Ovary (tissue), 9 donors: ENCODE data around the gene DNAH3. TPM values are rescaled to one million over a fixed set of nuclear protein-coding genes. Genes with fewer than 3 reads are reported as not detected.

Experiments
- DNase-seq, 5 donors: peaks; one replicate each; pipeline ENCODE4 v3.0.0-alpha.2; 2019 to 2020
- H3K27ac ChIP-seq, 2 donors: fragments of 200-600 bp; one replicate each; pipeline versions ENCODE4 v1.5.1 to v1.8.0; 2019 to 2022
- H3K27me3 ChIP-seq: fragments of 200-600 bp; one replicate; pipeline ENCODE4 v1.8.0; 2022
- H3K36me3 ChIP-seq: fragments of 200-600 bp; sonication (generic); one replicate; pipeline ENCODE4 v1.5.1; 2019
- H3K4me1 ChIP-seq: one replicate; pipeline ENCODE4 v1.8.1; 2013; ENCODE audit warnings: mild to moderate bottlenecking, moderate library complexity; ENCODE audit not compliant: insufficient read depth
- H3K4me3 ChIP-seq: fragments of 200-600 bp; sonication (generic); one replicate; pipeline ENCODE4 v1.5.1; 2017
- H3K9me3 ChIP-seq, 2 donors: fragments of 200-600 bp in 1 of 2; sonication (generic) in 1 of 2; one replicate each; pipeline versions ENCODE4 v1.5.1 to v1.8.1; 2013 to 2019; ENCODE audit warnings: mild to moderate bottlenecking in 1 of 2, moderate library complexity in 1 of 2
- EP300 ChIP-seq: sonication (generic); formaldehyde crosslinking; IDR thresholded peaks from one replicate; pipeline ENCODE4 v1.6.1; 2017; ENCODE audit warnings: antibody characterized with exemption
- POLR2A ChIP-seq: fragments of 450-650 bp; IDR thresholded peaks from one replicate; pipeline ENCODE4 v1.6.1; 2017; ENCODE audit warnings: antibody characterized with exemption, mild to moderate bottlenecking, moderate library complexity
- WGBS, 3 donors: extraction: QIAGEN DNeasy Blood & Tissue Kit in 1 of 3; methylation state at CpG; one replicate each; pipeline versions ENCODE4 v1.1.5 to v1.1.7; 2013 to 2017; 5-methylcytosine and 5-hydroxymethylcytosine counted together
- intact Hi-C, 4 donors: fragments of 100-400 bp; cut with DNase I; formaldehyde crosslinking; loops; one replicate each; pipeline versions ENCODE4 v1.11.0 to v1.15.1; 2022 to 2023
- polyA plus RNA-seq, 2 donors: library from polyadenylated mRNA; stranded (reverse); fragments of 200-250 nt in 1 of 2; fragments of 350-450 nt in 1 of 2; fragmentation: Illumina TruSeq in 1 of 2; extraction: RNeasy Lipid Tissue Mini Kit (QIAGEN cat#74804) in 1 of 2; gene quantifications; one replicate each; pipeline ENCODE4 v1.2.3, GENCODE V29; 2013 to 2014
- total RNA-seq, 7 donors: library from RNA; depleted of rRNA in 2 of 7; stranded (reverse); fragments of >200 nt in 2 of 7; fragmentation: NEBNext Ultra II Directional in 3 of 7; extraction: Animal tissue kit (Norgen Biotek cat#: 25700) in 3 of 7; gene quantifications; one replicate each; pipeline versions ENCODE4 v1.1.0 to v1.2.4, GENCODE V29; 2016 to 2023
- TF ChIP-seq, protein P1 (sequence below), 3 donors: fragments of 450-650 bp in 2 of 3; fragments of 200-600 bp in 1 of 3; IDR thresholded peaks; one replicate each; pipeline versions ENCODE4 v1.5.1 to v1.8.0; 2016 to 2022; ENCODE audit warnings: antibody characterized with exemption in 3 of 3, mild to moderate bottlenecking in 1 of 3
- donor health status: DM: no; HTN: no; CAD: no; lungs with moderate emphysema.
- donor health status: DM: no; HTN: no; CAD: no.
- donor health status: Bipolar disorder and iron deficiency.
- donor health status: DM: yes; HTN: yes; CAD: no.
- donor health status: DM: no; HTN: no; CAD: no.
- donor health status: DM: yes; HTN: yes; CAD: no.

DNAH3 gene
- total and polyA plus RNA-seq, 9 donors, result 0.05 to 12.1 (median 0.95) TPM; not detected in 1

DNA sequence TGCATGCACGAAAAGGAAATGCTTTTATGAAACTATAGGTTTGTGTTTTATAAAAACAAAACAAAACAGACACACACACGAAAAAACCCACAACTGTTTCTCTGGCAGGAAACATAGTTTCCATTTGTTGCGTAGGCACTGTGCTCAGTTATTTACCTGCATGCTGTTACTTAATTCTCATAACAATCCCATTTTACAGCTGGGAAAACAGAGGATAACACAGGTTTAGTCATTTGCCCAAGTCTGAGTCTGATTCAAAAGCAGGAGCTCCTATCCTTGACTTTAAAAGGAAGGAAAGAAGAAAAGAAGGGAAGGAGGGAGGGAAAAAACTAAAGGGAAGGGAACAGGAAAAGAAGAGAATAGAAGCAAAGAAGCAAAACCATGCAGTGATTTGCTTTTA lies 117.4 kb downstream of the DNAH3 start:
- DNase-seq, result no peak
- no peak overlapping the region for H3K4me3 ChIP-seq
- 57 to 76% (median 60%) methylated on average over 3 of the region's 3 CpGs for WGBS, 3 donors
- H3K9me3 ChIP-seq, result no peaks in the 10 kb centered on the region
- no peak overlapping the region for H3K27ac ChIP-seq
- TF ChIP-seq, protein P1, sequence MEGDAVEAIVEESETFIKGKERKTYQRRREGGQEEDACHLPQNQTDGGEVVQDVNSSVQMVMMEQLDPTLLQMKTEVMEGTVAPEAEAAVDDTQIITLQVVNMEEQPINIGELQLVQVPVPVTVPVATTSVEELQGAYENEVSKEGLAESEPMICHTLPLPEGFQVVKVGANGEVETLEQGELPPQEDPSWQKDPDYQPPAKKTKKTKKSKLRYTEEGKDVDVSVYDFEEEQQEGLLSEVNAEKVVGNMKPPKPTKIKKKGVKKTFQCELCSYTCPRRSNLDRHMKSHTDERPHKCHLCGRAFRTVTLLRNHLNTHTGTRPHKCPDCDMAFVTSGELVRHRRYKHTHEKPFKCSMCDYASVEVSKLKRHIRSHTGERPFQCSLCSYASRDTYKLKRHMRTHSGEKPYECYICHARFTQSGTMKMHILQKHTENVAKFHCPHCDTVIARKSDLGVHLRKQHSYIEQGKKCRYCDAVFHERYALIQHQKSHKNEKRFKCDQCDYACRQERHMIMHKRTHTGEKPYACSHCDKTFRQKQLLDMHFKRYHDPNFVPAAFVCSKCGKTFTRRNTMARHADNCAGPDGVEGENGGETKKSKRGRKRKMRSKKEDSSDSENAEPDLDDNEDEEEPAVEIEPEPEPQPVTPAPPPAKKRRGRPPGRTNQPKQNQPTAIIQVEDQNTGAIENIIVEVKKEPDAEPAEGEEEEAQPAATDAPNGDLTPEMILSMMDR (IDR thresholded peaks at IDR 0.05), result no peak
- TF ChIP-seq EP300 (no peak), POLR2A (no peak)
- H3K36me3 ChIP-seq, result no peaks in the 10 kb centered on the region
- intact Hi-C loops, result no loop called here
- no peaks in the 10 kb centered on the region for H3K4me1 ChIP-seq
- H3K27me3 ChIP-seq, result no peaks in the 10 kb centered on the region

DNA sequence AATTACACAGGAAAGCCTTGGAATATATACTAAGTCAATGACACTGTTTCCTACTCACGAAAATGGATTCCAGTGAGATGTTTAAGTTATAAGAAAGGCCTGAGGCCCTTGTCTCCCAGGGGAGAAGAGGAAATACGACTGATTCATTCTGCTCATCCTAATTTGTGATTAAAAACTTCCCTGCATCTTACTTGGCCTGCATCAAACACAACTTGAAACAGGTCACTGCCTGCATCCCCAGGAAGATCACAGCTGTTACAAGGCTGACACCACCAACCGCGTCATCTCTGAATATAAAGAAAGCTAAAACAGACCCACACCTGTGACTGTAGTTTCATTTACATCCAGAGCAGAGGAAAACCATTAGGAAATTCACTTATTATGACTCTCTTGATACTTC lies 121.9 kb downstream of the DNAH3 start:
- TF ChIP-seq EP300 (no peak), POLR2A (no peak)
- TF ChIP-seq, protein P1 (IDR thresholded peaks at IDR 0.05), result no peak
- 69 to 77% (median 70%) methylated on average over 4 of the region's 4 CpGs for WGBS, 3 donors
- DNase-seq, result no peak

DNA sequence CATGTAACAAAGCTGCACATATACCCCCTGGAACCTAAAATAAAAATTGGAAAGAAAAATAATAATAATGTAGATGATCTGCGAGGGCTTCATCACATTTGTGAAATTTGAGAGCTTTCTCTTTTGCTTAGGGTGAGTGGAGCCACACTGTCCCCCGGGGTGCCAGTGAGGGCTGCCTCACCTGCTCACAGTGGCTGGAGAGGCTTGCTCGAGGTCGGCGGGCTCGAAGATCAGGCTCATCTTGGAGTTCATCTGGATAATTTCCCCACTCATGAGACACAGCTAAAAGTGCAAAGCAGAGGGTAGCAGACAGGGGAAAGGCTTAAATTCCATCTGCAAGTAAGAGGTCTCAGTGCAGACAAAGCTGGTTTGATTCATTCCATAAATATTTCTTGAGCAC lies 123.8 kb downstream of the DNAH3 start:
- no peak overlapping the region for H3K27ac ChIP-seq
- intact Hi-C loops, result no loop called here
- no peaks in the 10 kb centered on the region for H3K27me3 ChIP-seq
- TF ChIP-seq EP300 (no peak), POLR2A (no peak)
- TF ChIP-seq, protein P1 (IDR thresholded peaks at IDR 0.05), result no peak
- H3K36me3 ChIP-seq, result no peaks in the 10 kb centered on the region
- DNase-seq, result no peak
- H3K9me3 ChIP-seq, result no peaks in the 10 kb centered on the region
- no peak overlapping the region for H3K4me3 ChIP-seq
- H3K4me1 ChIP-seq, result no peaks in the 10 kb centered on the region
- 76 to 89% (median 80%) methylated on average over 6 of the region's 6 CpGs for WGBS, 3 donors

More for the DNA sequence above, 121.9 kb downstream of the DNAH3 start:
- intact Hi-C loops, result no loop called here
- no peaks in the 10 kb centered on the region for H3K4me1 ChIP-seq
- H3K36me3 ChIP-seq, result no peaks in the 10 kb centered on the region
- H3K9me3 ChIP-seq, result no peaks in the 10 kb centered on the region
- no peak overlapping the region for H3K27ac ChIP-seq
- no peaks in the 10 kb centered on the region for H3K27me3 ChIP-seq
- H3K4me3 ChIP-seq, result no peak overlapping the region

DNA sequence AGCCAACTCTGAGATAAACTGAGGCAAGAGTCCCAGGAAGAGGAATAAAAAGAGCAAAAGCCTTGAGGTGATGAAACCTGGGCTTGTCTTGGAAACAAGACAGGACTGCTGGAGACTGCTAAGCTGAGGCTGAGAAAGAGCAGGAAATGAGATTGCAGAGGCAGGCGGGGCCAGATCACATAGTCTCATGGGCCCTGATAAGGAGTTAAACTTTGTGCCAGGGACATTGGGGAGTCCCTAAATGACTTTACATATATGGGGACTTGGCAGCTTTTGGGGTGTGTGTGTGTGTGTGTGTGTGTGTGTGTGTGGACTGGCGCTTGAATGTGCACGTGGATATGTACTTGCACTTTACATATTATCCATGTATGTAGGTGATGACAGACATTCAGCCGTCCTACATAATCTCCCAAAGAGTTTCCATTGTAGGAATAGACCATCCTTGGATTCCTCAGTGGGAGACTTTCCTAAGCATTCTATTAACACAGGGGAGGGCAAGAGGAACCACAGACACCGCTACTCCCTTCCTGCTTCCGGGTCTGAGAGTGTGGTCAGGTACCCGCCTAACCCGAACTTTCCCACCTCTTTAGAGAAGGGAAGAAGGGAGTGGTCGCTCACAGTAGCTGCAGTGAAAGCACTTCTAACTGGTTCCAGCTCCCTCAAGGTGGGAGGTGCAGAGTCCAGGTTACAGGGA lies 127.0 kb downstream of the DNAH3 start:
- H3K9me3 ChIP-seq, result no peaks in the 10 kb centered on the region
- TF ChIP-seq POLR2A (no peak), EP300 (no peak)
- TF ChIP-seq, protein P1 (IDR thresholded peaks at IDR 0.05), result no peak
- intact Hi-C loops, result no loop called here
- no peak overlapping the region for H3K27ac ChIP-seq
- no peaks in the 10 kb centered on the region for H3K4me1 ChIP-seq
- H3K4me3 ChIP-seq, result no peak overlapping the region
- DNase-seq, result no peak
- no peaks in the 10 kb centered on the region for H3K27me3 ChIP-seq
- 76 to 80% (median 79%) methylated on average over 9 of the region's 9 CpGs for WGBS, 3 donors
- no peaks in the 10 kb centered on the region for H3K36me3 ChIP-seq
